WTC11 (cell line): Measurements from ENCODE around the gene OBP2B. TPM values are rescaled to one million over a fixed set of nuclear protein-coding genes. Genes with fewer than 3 reads are reported as not detected.

Source experiments
- ATAC-seq: fragments of 200-7000 bp; cut with Tn5 transposase; 2 replicates; pipeline ENCODE4 v1.10.0; 2021; ENCODE audit warnings: mild to moderate bottlenecking, moderate library complexity
- CTCF ChIA-PET: fragments of 300-600 bp; sonication (Branson Sonifier 250); formaldehyde crosslinking; loops from one replicate; lab custom pipeline; 2021; ENCODE audit warnings: antibody characterized with exemption; lab: Charles Lee
- POLR2A ChIA-PET: fragments of 350-600 bp; sonication (Branson Sonifier 250); formaldehyde crosslinking; loops from one replicate; lab custom pipeline; 2021; ENCODE audit warnings: antibody characterized with exemption; lab: Charles Lee
- DNase-seq: peaks from one replicate; pipeline ENCODE4 v3.0.0; 2021; ENCODE audit warnings: low spot score
- H3K27ac Mint-ChIP-seq: 2 replicates; pipeline ENCODE4 v1.8.0; 2021; ENCODE audit warnings: mixed read lengths
- H3K27me3 Mint-ChIP-seq: 2 replicates; pipeline ENCODE4 v1.8.0; 2021; ENCODE audit warnings: low read depth, mild to moderate bottlenecking, moderate library complexity, mixed read lengths
- H3K36me3 Mint-ChIP-seq: 2 replicates; pipeline ENCODE4 v1.8.0; 2021; ENCODE audit warnings: mixed read lengths
- H3K4me1 Mint-ChIP-seq: 2 replicates; pipeline ENCODE4 v1.8.0; 2022; ENCODE audit warnings: mixed read lengths
- H3K4me3 Mint-ChIP-seq: 2 replicates; pipeline ENCODE4 v1.8.0; 2021; ENCODE audit warnings: mild to moderate bottlenecking, moderate library complexity, mixed read lengths
- H3K9me3 Mint-ChIP-seq: 2 replicates; pipeline ENCODE4 v1.8.0; 2021; ENCODE audit warnings: mixed read lengths
- E2F4 ChIP-seq: sonication (generic); formaldehyde crosslinking; IDR thresholded peaks from 2 replicates; pipeline ENCODE4 v1.8.1; 2022; ENCODE audit warnings: low read depth, mild to moderate bottlenecking, moderate library complexity, missing genetic modification reagents, borderline replicate concordance
- FOXJ3 ChIP-seq: sonication (generic); formaldehyde crosslinking; IDR thresholded peaks from 2 replicates; pipeline ENCODE4 v1.9.0; 2021; ENCODE audit warnings: missing genetic modification reagents, mild to moderate bottlenecking, borderline replicate concordance
- FOXK1 ChIP-seq: sonication (generic); formaldehyde crosslinking; IDR thresholded peaks from 2 replicates; pipeline ENCODE4 v1.8.0; 2022; ENCODE audit warnings: mild to moderate bottlenecking, moderate library complexity, missing genetic modification reagents
- PRRX2 ChIP-seq: fragments of 250-450 bp; sonication (Bioruptor Pico); IDR thresholded peaks from 2 replicates; pipeline ENCODE4 v1.8.0; 2021; ENCODE audit warnings: mild to moderate bottlenecking
- TEAD1 ChIP-seq: sonication (generic); formaldehyde crosslinking; IDR thresholded peaks from 2 replicates; pipeline ENCODE4 v1.8.0; 2022; ENCODE audit warnings: mild to moderate bottlenecking, missing genetic modification reagents
- ZNF121 ChIP-seq: sonication (generic); formaldehyde crosslinking; IDR thresholded peaks from 2 replicates; pipeline ENCODE4 v1.8.0; 2023; ENCODE audit warnings: missing genetic modification reagents
- ZNF219 ChIP-seq: sonication (generic); formaldehyde crosslinking; IDR thresholded peaks from 2 replicates; pipeline ENCODE4 v1.8.0; 2023; ENCODE audit warnings: missing genetic modification reagents, mild to moderate bottlenecking, borderline replicate concordance
- total RNA-seq: library from RNA; stranded (reverse); gene quantifications from 3 replicates; pipeline ENCODE4 v1.2.3, GENCODE V29; 2021
- TF ChIP-seq, protein P1 (sequence below): sonication (generic); formaldehyde crosslinking; IDR thresholded peaks from 2 replicates; pipeline ENCODE4 v1.8.0; 2022; ENCODE audit warnings: missing genetic modification reagents
- TF ChIP-seq, protein P2 (sequence below): fragments of 200-600 bp; IDR thresholded peaks from 2 replicates; pipeline ENCODE4 v1.8.0; 2022; ENCODE audit warnings: antibody characterized with exemption
- TF ChIP-seq, protein P3 (sequence below): fragments of 250-450 bp; sonication (Bioruptor Pico); IDR thresholded peaks from 2 replicates; pipeline ENCODE4 v1.9.0; 2021; ENCODE audit warnings: mild to moderate bottlenecking
- TF ChIP-seq, protein P4 (sequence below): sonication (generic); formaldehyde crosslinking; IDR thresholded peaks from 2 replicates; pipeline ENCODE4 v1.8.0; 2023; ENCODE audit warnings: missing genetic modification reagents, mild to moderate bottlenecking, borderline replicate concordance
- TF ChIP-seq, protein P5 (sequence below): fragments of 250-450 bp; sonication (Bioruptor Pico); IDR thresholded peaks from 2 replicates; pipeline ENCODE4 v1.9.0; 2021; ENCODE audit warnings: moderate library complexity, mild to moderate bottlenecking, inconsistent platforms, borderline replicate concordance
- TF ChIP-seq, protein P6 (sequence below): sonication (generic); formaldehyde crosslinking; IDR thresholded peaks from 2 replicates; pipeline ENCODE4 v1.8.0; 2022; ENCODE audit warnings: mild to moderate bottlenecking, missing genetic modification reagents

The OBP2B gene
- total RNA-seq, 1 experiment from 2014 or later = not detected

DNA sequence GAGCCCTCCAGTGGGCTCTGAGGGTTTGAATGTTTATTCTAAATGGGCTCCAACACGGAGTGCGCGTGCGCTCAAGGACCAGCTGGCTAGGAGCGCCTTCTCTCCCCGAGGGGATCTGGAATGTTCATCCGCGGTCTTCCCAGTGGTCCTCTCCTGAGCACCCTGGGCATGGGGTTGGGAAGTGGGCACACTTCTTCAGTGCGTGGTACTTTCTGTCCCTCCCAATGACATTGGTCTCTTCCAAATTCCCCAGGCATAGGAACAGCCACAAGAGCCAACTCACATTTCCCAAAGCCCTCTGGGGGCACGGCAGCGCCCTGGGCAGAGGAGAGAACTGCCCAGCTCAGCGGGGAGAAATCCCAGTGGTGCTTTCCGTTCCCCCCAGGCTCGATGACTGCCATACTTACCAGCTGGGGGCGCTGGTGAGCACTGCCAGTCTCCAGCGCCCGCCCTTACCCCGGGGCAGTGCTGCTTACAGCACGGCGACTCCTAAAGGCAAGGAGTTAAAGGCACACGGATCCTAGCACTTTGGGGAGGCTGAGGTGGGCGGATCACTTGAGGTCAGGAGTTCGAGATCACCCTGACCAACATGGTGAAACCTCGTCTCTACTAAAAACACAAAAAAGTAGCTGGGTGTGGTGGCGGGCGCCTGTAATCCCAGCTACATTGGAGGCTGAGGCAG, 29.9 kb upstream of the OBP2B start (continued):
- TF ChIP-seq, protein P1, sequence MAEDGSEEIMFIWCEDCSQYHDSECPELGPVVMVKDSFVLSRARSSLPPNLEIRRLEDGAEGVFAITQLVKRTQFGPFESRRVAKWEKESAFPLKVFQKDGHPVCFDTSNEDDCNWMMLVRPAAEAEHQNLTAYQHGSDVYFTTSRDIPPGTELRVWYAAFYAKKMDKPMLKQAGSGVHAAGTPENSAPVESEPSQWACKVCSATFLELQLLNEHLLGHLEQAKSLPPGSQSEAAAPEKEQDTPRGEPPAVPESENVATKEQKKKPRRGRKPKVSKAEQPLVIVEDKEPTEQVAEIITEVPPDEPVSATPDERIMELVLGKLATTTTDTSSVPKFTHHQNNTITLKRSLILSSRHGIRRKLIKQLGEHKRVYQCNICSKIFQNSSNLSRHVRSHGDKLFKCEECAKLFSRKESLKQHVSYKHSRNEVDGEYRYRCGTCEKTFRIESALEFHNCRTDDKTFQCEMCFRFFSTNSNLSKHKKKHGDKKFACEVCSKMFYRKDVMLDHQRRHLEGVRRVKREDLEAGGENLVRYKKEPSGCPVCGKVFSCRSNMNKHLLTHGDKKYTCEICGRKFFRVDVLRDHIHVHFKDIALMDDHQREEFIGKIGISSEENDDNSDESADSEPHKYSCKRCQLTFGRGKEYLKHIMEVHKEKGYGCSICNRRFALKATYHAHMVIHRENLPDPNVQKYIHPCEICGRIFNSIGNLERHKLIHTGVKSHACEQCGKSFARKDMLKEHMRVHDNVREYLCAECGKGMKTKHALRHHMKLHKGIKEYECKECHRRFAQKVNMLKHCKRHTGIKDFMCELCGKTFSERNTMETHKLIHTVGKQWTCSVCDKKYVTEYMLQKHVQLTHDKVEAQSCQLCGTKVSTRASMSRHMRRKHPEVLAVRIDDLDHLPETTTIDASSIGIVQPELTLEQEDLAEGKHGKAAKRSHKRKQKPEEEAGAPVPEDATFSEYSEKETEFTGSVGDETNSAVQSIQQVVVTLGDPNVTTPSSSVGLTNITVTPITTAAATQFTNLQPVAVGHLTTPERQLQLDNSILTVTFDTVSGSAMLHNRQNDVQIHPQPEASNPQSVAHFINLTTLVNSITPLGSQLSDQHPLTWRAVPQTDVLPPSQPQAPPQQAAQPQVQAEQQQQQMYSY = no peak
- TF ChIP-seq ZNF121 (CRISPR knock-in tag) = no peak
- no peak for TF ChIP-seq ZNF219 (CRISPR knock-in tag)
- 0 out of 2 replicates have a peak, but pooled peaks have one; percentile 39 for TF ChIP-seq FOXK1 (CRISPR knock-in tag)
- TF ChIP-seq, protein P2, sequence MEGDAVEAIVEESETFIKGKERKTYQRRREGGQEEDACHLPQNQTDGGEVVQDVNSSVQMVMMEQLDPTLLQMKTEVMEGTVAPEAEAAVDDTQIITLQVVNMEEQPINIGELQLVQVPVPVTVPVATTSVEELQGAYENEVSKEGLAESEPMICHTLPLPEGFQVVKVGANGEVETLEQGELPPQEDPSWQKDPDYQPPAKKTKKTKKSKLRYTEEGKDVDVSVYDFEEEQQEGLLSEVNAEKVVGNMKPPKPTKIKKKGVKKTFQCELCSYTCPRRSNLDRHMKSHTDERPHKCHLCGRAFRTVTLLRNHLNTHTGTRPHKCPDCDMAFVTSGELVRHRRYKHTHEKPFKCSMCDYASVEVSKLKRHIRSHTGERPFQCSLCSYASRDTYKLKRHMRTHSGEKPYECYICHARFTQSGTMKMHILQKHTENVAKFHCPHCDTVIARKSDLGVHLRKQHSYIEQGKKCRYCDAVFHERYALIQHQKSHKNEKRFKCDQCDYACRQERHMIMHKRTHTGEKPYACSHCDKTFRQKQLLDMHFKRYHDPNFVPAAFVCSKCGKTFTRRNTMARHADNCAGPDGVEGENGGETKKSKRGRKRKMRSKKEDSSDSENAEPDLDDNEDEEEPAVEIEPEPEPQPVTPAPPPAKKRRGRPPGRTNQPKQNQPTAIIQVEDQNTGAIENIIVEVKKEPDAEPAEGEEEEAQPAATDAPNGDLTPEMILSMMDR = peak; percentile 93
- TF ChIP-seq PRRX2 (CRISPR knock-in tag) = no peak; the same call in 1 of the 2 replicates
- TF ChIP-seq, protein P3, sequence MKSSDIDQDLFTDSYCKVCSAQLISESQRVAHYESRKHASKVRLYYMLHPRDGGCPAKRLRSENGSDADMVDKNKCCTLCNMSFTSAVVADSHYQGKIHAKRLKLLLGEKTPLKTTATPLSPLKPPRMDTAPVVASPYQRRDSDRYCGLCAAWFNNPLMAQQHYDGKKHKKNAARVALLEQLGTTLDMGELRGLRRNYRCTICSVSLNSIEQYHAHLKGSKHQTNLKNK (CRISPR knock-in tag) = no peak
- peak; percentile 50; the same call in 1 of the 2 replicates for TF ChIP-seq TEAD1 (CRISPR knock-in tag)

GRCh38 chr9:133238272-133238850, 29.3 kb upstream of the OBP2B start:
- ChIA-PET CTCF (interaction anchor here (0.6 to 4.0 kb wide), 56 partner anchors 8 to 1273 kb away, joined by 3 to 153 read pairs (median 5); partner anchors contain the start of genes BRD3OS, CACFD1, GBGT1 and GTF3C5), POLR2A (interaction anchor here (0.8 to 1.6 kb wide), 3 partner anchors 50 to 93 kb away, joined by 4 to 7 read pairs (median 6); no protein-coding TSS in a partner anchor)
- peak overlapping the region; percentile 71 for H3K4me3 Mint-ChIP-seq
- no peaks in the 10 kb centered on the region for H3K36me3 Mint-ChIP-seq
- H3K9me3 Mint-ChIP-seq = no peaks in the 10 kb centered on the region
- peaks cover 37% of the 10 kb centered on the region for H3K27me3 Mint-ChIP-seq
- ATAC-seq = peak; percentile 94
- peak; percentile 99 for DNase-seq
- H3K27ac Mint-ChIP-seq = peak overlapping the region; percentile 93
- TF ChIP-seq E2F4 (CRISPR knock-in tag) = no peak
- TF ChIP-seq, protein P4, sequence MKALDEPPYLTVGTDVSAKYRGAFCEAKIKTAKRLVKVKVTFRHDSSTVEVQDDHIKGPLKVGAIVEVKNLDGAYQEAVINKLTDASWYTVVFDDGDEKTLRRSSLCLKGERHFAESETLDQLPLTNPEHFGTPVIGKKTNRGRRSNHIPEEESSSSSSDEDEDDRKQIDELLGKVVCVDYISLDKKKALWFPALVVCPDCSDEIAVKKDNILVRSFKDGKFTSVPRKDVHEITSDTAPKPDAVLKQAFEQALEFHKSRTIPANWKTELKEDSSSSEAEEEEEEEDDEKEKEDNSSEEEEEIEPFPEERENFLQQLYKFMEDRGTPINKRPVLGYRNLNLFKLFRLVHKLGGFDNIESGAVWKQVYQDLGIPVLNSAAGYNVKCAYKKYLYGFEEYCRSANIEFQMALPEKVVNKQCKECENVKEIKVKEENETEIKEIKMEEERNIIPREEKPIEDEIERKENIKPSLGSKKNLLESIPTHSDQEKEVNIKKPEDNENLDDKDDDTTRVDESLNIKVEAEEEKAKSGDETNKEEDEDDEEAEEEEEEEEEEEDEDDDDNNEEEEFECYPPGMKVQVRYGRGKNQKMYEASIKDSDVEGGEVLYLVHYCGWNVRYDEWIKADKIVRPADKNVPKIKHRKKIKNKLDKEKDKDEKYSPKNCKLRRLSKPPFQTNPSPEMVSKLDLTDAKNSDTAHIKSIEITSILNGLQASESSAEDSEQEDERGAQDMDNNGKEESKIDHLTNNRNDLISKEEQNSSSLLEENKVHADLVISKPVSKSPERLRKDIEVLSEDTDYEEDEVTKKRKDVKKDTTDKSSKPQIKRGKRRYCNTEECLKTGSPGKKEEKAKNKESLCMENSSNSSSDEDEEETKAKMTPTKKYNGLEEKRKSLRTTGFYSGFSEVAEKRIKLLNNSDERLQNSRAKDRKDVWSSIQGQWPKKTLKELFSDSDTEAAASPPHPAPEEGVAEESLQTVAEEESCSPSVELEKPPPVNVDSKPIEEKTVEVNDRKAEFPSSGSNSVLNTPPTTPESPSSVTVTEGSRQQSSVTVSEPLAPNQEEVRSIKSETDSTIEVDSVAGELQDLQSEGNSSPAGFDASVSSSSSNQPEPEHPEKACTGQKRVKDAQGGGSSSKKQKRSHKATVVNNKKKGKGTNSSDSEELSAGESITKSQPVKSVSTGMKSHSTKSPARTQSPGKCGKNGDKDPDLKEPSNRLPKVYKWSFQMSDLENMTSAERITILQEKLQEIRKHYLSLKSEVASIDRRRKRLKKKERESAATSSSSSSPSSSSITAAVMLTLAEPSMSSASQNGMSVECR = no peak
- TF ChIP-seq, protein P1 = peak; percentile 69
- TF ChIP-seq, protein P5, sequence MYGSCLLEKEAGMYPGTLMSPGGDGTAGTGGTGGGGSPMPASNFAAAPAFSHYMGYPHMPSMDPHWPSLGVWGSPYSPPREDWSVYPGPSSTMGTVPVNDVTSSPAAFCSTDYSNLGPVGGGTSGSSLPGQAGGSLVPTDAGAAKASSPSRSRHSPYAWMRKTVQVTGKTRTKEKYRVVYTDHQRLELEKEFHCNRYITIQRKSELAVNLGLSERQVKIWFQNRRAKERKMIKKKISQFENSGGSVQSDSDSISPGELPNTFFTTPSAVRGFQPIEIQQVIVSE (CRISPR knock-in tag) = no peak
- no peak for TF ChIP-seq FOXJ3 (CRISPR knock-in tag)
- TF ChIP-seq, protein P6, sequence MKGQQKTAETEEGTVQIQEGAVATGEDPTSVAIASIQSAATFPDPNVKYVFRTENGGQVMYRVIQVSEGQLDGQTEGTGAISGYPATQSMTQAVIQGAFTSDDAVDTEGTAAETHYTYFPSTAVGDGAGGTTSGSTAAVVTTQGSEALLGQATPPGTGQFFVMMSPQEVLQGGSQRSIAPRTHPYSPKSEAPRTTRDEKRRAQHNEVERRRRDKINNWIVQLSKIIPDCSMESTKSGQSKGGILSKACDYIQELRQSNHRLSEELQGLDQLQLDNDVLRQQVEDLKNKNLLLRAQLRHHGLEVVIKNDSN (CRISPR knock-in tag) = no peak
- H3K4me1 Mint-ChIP-seq = peaks cover 4% of the 10 kb centered on the region
